Liver (tissue), 9 donors: ENCODE results near the gene C1QL1. TPM values are rescaled to one million over a fixed set of nuclear protein-coding genes. Genes with fewer than 3 reads are reported as not detected.

ENCODE experiments used
- DNase-seq: peaks from one replicate; pipeline ENCODE4 v3.0.0-alpha.2; 2017; ENCODE audit warnings: low spot score
- H3K27ac ChIP-seq, 2 donors: one replicate each; pipeline ENCODE4 v1.7.0; 2013; ENCODE audit warnings: inconsistent platforms in 2 of 2, low read length in 2 of 2, control low read depth in 1 of 2, low read depth in 1 of 2, mild to moderate bottlenecking in 1 of 2
- H3K27me3 ChIP-seq, 4 donors: one replicate each; pipeline versions ENCODE4 v1.6.1 to v1.7.0; 2013; ENCODE audit warnings: low read length in 3 of 4, inconsistent platforms in 1 of 4, mild to moderate bottlenecking in 1 of 4, moderate library complexity in 1 of 4; ENCODE audit not compliant: control insufficient read depth in 4 of 4, insufficient read depth in 4 of 4
- H3K36me3 ChIP-seq, 4 donors: one replicate each; pipeline versions ENCODE4 v1.6.1 to v1.7.0; 2013; ENCODE audit warnings: low read length in 3 of 4, mild to moderate bottlenecking in 3 of 4, low read depth in 1 of 4, moderate library complexity in 1 of 4; ENCODE audit not compliant: control insufficient read depth in 4 of 4, insufficient read depth in 3 of 4
- H3K4me1 ChIP-seq, 4 donors: one replicate each; pipeline versions ENCODE4 v1.6.1 to v1.7.0; 2013; ENCODE audit warnings: low read length in 3 of 4, mild to moderate bottlenecking in 3 of 4, moderate library complexity in 1 of 4; ENCODE audit not compliant: control insufficient read depth in 4 of 4, insufficient read depth in 4 of 4
- H3K4me3 ChIP-seq, 3 donors: one replicate each; pipeline versions ENCODE4 v1.6.1 to v1.7.0; 2013; ENCODE audit warnings: low read length in 3 of 3, control low read depth in 1 of 3, low read depth in 1 of 3, mild to moderate bottlenecking in 1 of 3
- H3K9ac ChIP-seq, 2 donors: one replicate each; pipeline ENCODE4 v1.7.0; 2013; ENCODE audit warnings: low read length in 2 of 2, mild to moderate bottlenecking in 2 of 2, moderate library complexity in 2 of 2, control low read depth in 1 of 2, low read depth in 1 of 2
- H3K9me3 ChIP-seq, 4 donors: one replicate each; pipeline versions ENCODE4 v1.6.1 to v1.7.0; 2013; ENCODE audit warnings: low read length in 3 of 4; ENCODE audit not compliant: control insufficient read depth in 4 of 4
- EGR1 ChIP-seq, 2 donors: IDR thresholded peaks; 2 replicates each; pipeline ENCODE4 v1.6.1; 2016 to 2018; ENCODE audit warnings: antibody characterized with exemption in 2 of 2, low read depth in 2 of 2
- FOXA1 ChIP-seq: IDR thresholded peaks from 2 replicates; pipeline ENCODE4 v1.6.1; 2016; ENCODE audit warnings: antibody characterized with exemption
- FOXA2 ChIP-seq: IDR thresholded peaks from 2 replicates; pipeline ENCODE4 v1.6.1; 2016; ENCODE audit warnings: antibody characterized with exemption
- GABPA ChIP-seq, 2 donors: IDR thresholded peaks in 1 of 2; conservative IDR thresholded peaks in 1 of 2; 2 replicates each; pipeline ENCODE4 v1.6.1; 2016; ENCODE audit warnings: antibody characterized with exemption in 2 of 2, mild to moderate bottlenecking in 1 of 2, moderate library complexity in 1 of 2
- HNF4A ChIP-seq, 2 donors: conservative IDR thresholded peaks; 2 replicates each; pipeline ENCODE4 v1.6.1; 2016; ENCODE audit warnings: antibody characterized with exemption in 2 of 2, mild to moderate bottlenecking in 2 of 2
- HNF4G ChIP-seq: IDR thresholded peaks from 2 replicates; pipeline ENCODE4 v1.6.1; 2016; ENCODE audit warnings: antibody characterized with exemption
- JUND ChIP-seq, 2 donors: IDR thresholded peaks; 2 replicates each; pipeline ENCODE4 v1.6.1; 2016; ENCODE audit warnings: antibody characterized with exemption in 2 of 2
- RAD21 ChIP-seq, 2 donors: IDR thresholded peaks; 2 replicates each; pipeline ENCODE4 v1.6.1; 2016; ENCODE audit warnings: antibody characterized with exemption in 2 of 2, mild to moderate bottlenecking in 2 of 2
- RXRA ChIP-seq, 2 donors: IDR thresholded peaks; 2 replicates each; pipeline ENCODE4 v1.6.1; 2017 to 2018; ENCODE audit warnings: antibody characterized with exemption in 2 of 2, mild to moderate bottlenecking in 1 of 2
- SP1 ChIP-seq: IDR thresholded peaks from 2 replicates; pipeline ENCODE4 v1.6.1; 2018; ENCODE audit warnings: antibody characterized with exemption, mild to moderate bottlenecking
- TAF1 ChIP-seq: conservative IDR thresholded peaks from 2 replicates; pipeline ENCODE4 v1.6.1; 2016; ENCODE audit warnings: antibody characterized with exemption, mild to moderate bottlenecking
- WGBS: extraction: QIAGEN DNeasy Blood & Tissue Kit; methylation state at CpG from one replicate; pipeline ENCODE4 v1.1.7; 2013; 5-methylcytosine and 5-hydroxymethylcytosine counted together
- polyA plus RNA-seq, 2 donors: library from polyadenylated mRNA; stranded (reverse) in 1 of 2; unstranded in 1 of 2; fragments of 200-250 nt in 1 of 2; fragments of >200 nt in 1 of 2; fragmentation: Nextera tagmentation in 1 of 2; extraction: Ambion mirVana in 1 of 2; gene quantifications; one replicate each; pipeline versions ENCODE4 v1.2.1 to v1.2.3, GENCODE V29; 2013 to 2015
- total RNA-seq, 2 donors: library from RNA; depleted of rRNA; stranded (reverse); fragments of >200 nt; gene quantifications; one replicate each; pipeline ENCODE4 v1.2.3, GENCODE V29; 2014
- TF ChIP-seq, protein P1 (sequence below): IDR thresholded peaks from 2 replicates; pipeline ENCODE4 v1.6.1; 2016; ENCODE audit warnings: antibody characterized with exemption
- TF ChIP-seq, protein P2 (sequence below): IDR thresholded peaks from 2 replicates; pipeline ENCODE4 v1.6.1; 2016; ENCODE audit warnings: antibody characterized with exemption
- TF ChIP-seq, protein P3 (sequence below): IDR thresholded peaks from 2 replicates; pipeline ENCODE4 v1.6.1; 2016; ENCODE audit warnings: antibody characterized with exemption, mild to moderate bottlenecking
- TF ChIP-seq, protein P4 (sequence below): fragments of 150-350 bp; IDR thresholded peaks from 2 replicates; pipeline ENCODE4 v1.5.1; 2017; ENCODE audit warnings: improper control_type of control experiment, low read depth, low read length; ENCODE audit not compliant: missing input control
- donor health status: healthy.
- donor health status: healthy.
- donor health status: healthy.
- donor health status: healthy.
- donor health status: healthy.

C1QL1 gene
- total and polyA plus RNA-seq, 4 donors, result 0.17 to 0.57 (median 0.23) TPM; not detected in 1

DNA sequence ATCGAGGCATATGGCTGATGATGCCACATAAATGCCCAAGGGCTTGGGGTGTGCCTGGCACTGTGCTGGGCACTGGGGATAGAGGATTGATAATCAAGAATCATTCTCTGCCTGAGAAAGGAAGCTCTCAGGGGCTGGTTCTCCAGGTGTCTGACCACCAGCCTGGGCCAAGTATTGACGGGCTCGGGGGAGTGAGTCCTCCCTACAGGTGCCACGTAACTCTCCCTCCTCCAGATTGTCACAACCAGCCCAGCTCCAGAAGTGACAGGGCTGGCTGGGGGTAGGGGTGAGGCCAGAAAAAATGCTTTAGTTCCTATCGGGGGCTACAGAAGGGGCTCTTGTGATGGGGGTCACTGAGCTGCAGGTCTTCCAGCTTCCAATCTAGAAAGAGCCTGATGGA, 10.7 kb upstream of the C1QL1 start:
- Histone ChIP-seq H3K9me3 (no peaks in the 10 kb centered on the region), H3K36me3 (no peaks in the 10 kb centered on the region), H3K27ac (no peak overlapping the region), H3K4me3 (no peak overlapping the region), H3K27me3 (no peaks in the 10 kb centered on the region), H3K4me1 (peaks cover 7 to 19% (median 14%) of the 10 kb centered on the region in 4 donors), H3K9ac (no peak overlapping the region)
- TF ChIP-seq GABPA (IDR thresholded peaks at IDR 0.05 in 1 of 2, conservative IDR thresholded peaks at IDR 0.05 in 1 of 2), result no peak
- TF ChIP-seq FOXA2, result no peak
- no peak for TF ChIP-seq EGR1 (IDR thresholded peaks at IDR 0.05; ENCODE audit: low read depth in 2 of 2)
- TF ChIP-seq HNF4G, result no peak
- TF ChIP-seq TAF1, result no peak
- WGBS, result 90% methylated on average over 5 of the region's 5 CpGs
- no peak for DNase-seq

DNA sequence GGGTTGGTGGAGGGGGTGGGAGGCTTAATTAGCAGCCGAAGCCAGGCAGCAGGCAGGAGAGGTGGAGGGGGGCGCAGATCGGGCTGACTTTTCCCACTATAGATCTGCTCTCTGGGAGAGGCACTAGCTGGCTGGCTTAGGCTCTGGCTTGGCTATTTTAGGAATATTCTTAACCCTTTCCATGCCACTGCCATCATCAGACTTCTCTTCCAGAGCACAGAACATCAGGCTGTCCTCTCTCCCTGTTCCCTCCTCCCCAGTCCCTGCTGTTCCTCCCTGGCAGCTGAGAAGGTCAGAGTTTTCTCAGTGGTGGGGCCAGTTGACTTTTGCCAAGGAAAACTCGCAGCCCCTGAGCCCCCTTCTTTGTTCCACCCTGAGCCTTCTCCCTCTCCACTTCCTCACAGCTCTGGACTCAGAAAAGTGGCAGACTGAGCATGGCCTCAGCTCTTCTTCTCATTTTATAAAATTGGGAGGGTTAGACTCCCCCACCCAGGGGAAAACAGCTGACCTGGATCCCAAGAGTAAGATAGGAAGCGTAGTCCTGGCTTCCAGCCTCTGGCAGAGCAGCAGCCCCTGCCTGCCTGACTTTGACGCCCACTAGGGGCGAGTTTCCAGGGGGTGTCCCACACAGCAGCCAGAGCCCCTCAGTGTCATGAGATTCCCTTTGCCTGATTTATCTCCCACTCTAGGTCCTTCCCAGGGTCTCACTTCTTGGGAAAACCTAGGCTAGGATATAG, 9.9 kb upstream of the C1QL1 start:
- no peak for DNase-seq
- Histone ChIP-seq H3K27ac (no peak overlapping the region), H3K9me3 (no peaks in the 10 kb centered on the region), H3K4me3 (no peak overlapping the region), H3K36me3 (no peaks in the 10 kb centered on the region), H3K27me3 (no peaks in the 10 kb centered on the region), H3K4me1 (peaks cover 7 to 19% (median 13%) of the 10 kb centered on the region in 4 donors), H3K9ac (no peak overlapping the region)
- TF ChIP-seq SP1, result no peak
- TF ChIP-seq RXRA (IDR thresholded peaks at IDR 0.05), result no peak
- TF ChIP-seq, protein P1, sequence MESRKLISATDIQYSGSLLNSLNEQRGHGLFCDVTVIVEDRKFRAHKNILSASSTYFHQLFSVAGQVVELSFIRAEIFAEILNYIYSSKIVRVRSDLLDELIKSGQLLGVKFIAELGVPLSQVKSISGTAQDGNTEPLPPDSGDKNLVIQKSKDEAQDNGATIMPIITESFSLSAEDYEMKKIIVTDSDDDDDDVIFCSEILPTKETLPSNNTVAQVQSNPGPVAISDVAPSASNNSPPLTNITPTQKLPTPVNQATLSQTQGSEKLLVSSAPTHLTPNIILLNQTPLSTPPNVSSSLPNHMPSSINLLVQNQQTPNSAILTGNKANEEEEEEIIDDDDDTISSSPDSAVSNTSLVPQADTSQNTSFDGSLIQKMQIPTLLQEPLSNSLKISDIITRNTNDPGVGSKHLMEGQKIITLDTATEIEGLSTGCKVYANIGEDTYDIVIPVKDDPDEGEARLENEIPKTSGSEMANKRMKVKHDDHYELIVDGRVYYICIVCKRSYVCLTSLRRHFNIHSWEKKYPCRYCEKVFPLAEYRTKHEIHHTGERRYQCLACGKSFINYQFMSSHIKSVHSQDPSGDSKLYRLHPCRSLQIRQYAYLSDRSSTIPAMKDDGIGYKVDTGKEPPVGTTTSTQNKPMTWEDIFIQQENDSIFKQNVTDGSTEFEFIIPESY, result no peak
- no peak for TF ChIP-seq EGR1 (IDR thresholded peaks at IDR 0.05; ENCODE audit: low read depth in 2 of 2)
- TF ChIP-seq, protein P2, sequence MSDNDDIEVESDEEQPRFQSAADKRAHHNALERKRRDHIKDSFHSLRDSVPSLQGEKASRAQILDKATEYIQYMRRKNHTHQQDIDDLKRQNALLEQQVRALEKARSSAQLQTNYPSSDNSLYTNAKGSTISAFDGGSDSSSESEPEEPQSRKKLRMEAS, result no peak
- TF ChIP-seq, protein P3, sequence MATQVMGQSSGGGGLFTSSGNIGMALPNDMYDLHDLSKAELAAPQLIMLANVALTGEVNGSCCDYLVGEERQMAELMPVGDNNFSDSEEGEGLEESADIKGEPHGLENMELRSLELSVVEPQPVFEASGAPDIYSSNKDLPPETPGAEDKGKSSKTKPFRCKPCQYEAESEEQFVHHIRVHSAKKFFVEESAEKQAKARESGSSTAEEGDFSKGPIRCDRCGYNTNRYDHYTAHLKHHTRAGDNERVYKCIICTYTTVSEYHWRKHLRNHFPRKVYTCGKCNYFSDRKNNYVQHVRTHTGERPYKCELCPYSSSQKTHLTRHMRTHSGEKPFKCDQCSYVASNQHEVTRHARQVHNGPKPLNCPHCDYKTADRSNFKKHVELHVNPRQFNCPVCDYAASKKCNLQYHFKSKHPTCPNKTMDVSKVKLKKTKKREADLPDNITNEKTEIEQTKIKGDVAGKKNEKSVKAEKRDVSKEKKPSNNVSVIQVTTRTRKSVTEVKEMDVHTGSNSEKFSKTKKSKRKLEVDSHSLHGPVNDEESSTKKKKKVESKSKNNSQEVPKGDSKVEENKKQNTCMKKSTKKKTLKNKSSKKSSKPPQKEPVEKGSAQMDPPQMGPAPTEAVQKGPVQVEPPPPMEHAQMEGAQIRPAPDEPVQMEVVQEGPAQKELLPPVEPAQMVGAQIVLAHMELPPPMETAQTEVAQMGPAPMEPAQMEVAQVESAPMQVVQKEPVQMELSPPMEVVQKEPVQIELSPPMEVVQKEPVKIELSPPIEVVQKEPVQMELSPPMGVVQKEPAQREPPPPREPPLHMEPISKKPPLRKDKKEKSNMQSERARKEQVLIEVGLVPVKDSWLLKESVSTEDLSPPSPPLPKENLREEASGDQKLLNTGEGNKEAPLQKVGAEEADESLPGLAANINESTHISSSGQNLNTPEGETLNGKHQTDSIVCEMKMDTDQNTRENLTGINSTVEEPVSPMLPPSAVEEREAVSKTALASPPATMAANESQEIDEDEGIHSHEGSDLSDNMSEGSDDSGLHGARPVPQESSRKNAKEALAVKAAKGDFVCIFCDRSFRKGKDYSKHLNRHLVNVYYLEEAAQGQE, result no peak
- no peak for TF ChIP-seq TAF1
- TF ChIP-seq, protein P4, sequence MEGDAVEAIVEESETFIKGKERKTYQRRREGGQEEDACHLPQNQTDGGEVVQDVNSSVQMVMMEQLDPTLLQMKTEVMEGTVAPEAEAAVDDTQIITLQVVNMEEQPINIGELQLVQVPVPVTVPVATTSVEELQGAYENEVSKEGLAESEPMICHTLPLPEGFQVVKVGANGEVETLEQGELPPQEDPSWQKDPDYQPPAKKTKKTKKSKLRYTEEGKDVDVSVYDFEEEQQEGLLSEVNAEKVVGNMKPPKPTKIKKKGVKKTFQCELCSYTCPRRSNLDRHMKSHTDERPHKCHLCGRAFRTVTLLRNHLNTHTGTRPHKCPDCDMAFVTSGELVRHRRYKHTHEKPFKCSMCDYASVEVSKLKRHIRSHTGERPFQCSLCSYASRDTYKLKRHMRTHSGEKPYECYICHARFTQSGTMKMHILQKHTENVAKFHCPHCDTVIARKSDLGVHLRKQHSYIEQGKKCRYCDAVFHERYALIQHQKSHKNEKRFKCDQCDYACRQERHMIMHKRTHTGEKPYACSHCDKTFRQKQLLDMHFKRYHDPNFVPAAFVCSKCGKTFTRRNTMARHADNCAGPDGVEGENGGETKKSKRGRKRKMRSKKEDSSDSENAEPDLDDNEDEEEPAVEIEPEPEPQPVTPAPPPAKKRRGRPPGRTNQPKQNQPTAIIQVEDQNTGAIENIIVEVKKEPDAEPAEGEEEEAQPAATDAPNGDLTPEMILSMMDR, result no peak
- TF ChIP-seq FOXA2, result no peak
- no peak for TF ChIP-seq JUND (IDR thresholded peaks at IDR 0.05)
- no peak for TF ChIP-seq RAD21 (IDR thresholded peaks at IDR 0.05)
- no peak for TF ChIP-seq FOXA1
- TF ChIP-seq GABPA (IDR thresholded peaks at IDR 0.05 in 1 of 2, conservative IDR thresholded peaks at IDR 0.05 in 1 of 2), result no peak
- no peak for TF ChIP-seq HNF4A (conservative IDR thresholded peaks at IDR 0.05)
- WGBS, result 78% methylated on average over 7 of the region's 7 CpGs
